ENCODE results near the gene GRM3.

The GRM3 gene

DNA sequence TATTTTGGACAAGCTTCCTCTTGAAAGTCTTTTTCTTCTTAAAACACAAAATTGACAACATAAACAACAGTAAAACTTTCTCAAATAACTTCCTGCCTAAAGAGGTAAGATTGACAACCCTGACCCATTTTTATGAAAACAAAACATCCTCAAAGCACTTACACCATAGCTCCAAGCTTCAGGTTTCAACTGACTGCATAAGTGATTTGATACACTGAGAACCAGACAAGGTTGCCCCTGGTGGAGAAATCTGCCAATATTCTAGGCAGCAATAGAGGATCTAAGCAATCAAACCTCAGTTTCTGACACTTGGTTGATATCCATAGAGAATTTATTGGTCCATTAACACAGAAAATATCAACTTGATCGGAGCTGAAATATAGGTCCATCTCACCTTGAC, 267.9 kb downstream of the GRM3 start:
- DNase-seq = no peak

DNA sequence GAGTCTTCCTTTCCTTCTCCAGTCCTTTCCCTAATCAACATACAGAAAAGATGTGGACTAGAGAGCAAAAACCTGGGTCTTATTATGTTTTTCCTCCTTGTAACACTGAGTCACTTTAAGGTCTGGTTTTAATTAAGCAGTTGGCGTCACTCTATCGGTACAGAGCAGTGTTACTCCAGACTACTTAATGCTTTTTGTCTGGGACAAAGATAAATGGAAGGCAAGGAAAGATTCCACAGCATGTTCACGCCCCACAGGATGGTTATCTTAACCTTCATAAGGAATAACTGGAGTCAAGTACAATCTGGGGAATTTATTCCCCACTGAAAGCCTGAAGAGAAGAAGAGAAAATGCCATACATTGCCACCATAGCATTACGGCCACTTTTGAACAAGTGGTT, 270.0 kb downstream of the GRM3 start:
- DNase-seq = no peak
